ENCODE data around the gene MICOS13.

MICOS13 gene

DNA sequence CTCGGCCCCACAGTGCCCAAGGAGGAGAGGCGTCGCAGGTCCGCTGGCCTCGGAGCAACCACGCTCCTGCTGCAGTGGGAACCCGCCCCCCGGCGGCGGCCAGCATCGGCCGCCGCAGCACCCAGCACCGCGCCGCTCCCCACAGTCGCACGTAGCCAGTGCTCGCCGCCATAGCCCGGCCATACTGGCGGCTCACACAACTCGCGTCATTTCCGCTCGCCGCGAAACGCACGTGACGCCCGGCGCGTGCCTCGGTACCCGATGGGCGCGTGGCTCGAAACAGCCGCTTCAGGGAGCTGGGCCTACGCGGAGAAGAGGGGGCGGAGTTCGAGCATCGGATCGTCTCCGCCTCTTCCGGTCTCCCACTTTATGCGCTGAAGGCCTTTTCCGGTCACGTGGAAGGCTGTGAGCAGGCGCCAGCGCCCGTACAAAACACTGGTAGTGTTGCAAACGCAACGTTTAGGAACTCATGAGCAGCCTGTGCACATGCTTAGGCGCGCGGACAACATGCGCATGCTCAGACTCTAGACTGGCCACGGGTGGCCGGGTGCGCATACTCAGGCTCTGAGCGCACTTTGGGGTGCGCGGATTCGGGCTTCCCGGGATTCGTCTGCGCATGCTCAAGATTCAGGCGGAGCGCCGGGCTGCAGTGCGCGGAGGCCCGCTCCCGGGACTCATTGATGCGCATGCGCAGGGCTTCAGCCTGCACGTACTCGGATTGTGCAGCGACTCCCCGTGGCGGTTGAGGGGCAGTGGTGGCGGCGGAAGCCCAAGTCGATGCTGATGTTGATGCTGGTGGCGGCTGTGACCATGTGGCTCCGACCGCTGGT, 39.9 kb upstream of the MICOS13 start, which contains the start of the genes CATSPERD and LONP1 (continued):
- TF ChIP-seq, protein P1, sequence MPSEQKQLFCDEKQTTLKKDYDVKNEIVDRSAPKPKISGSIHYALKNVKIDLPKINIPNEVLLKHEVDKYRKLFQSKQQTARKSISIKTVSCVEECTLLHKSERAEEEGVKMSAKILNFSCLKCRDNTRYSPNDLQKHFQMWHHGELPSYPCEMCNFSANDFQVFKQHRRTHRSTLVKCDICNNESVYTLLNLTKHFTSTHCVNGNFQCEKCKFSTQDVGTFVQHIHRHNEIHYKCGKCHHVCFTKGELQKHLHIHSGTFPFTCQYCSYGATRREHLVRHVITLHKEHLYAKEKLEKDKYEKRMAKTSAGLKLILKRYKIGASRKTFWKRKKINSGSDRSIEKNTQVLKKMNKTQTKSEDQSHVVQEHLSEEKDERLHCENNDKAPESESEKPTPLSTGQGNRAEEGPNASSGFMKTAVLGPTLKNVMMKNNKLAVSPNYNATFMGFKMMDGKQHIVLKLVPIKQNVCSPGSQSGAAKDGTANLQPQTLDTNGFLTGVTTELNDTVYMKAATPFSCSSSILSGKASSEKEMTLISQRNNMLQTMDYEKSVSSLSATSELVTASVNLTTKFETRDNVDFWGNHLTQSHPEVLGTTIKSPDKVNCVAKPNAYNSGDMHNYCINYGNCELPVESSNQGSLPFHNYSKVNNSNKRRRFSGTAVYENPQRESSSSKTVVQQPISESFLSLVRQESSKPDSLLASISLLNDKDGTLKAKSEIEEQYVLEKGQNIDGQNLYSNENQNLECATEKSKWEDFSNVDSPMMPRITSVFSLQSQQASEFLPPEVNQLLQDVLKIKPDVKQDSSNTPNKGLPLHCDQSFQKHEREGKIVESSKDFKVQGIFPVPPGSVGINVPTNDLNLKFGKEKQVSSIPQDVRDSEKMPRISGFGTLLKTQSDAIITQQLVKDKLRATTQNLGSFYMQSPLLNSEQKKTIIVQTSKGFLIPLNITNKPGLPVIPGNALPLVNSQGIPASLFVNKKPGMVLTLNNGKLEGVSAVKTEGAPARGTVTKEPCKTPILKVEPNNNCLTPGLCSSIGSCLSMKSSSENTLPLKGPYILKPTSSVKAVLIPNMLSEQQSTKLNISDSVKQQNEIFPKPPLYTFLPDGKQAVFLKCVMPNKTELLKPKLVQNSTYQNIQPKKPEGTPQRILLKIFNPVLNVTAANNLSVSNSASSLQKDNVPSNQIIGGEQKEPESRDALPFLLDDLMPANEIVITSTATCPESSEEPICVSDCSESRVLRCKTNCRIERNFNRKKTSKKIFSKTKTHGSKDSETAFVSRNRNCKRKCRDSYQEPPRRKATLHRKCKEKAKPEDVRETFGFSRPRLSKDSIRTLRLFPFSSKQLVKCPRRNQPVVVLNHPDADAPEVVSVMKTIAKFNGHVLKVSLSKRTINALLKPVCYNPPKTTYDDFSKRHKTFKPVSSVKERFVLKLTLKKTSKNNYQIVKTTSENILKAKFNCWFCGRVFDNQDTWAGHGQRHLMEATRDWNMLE (tag by site-specific recombination; conservative IDR thresholded peaks at IDR 0.05; ENCODE audit: low read depth) = peak; percentile 73
- peak; percentile 90 for TF ChIP-seq SP2 (tag by site-specific recombination; IDR thresholded peaks at IDR 0.05)
- no peak for TF ChIP-seq ZNF768 (tag by site-specific recombination; IDR thresholded peaks at IDR 0.05)
- TF ChIP-seq, protein P2, sequence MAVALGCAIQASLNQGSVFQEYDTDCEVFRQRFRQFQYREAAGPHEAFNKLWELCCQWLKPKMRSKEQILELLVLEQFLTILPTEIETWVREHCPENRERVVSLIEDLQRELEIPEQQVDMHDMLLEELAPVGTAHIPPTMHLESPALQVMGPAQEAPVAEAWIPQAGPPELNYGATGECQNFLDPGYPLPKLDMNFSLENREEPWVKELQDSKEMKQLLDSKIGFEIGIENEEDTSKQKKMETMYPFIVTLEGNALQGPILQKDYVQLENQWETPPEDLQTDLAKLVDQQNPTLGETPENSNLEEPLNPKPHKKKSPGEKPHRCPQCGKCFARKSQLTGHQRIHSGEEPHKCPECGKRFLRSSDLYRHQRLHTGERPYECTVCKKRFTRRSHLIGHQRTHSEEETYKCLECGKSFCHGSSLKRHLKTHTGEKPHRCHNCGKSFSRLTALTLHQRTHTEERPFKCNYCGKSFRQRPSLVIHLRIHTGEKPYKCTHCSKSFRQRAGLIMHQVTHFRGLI (tag by site-specific recombination; IDR thresholded peaks at IDR 0.05) = peak; percentile 77
- TF ChIP-seq, protein P3, sequence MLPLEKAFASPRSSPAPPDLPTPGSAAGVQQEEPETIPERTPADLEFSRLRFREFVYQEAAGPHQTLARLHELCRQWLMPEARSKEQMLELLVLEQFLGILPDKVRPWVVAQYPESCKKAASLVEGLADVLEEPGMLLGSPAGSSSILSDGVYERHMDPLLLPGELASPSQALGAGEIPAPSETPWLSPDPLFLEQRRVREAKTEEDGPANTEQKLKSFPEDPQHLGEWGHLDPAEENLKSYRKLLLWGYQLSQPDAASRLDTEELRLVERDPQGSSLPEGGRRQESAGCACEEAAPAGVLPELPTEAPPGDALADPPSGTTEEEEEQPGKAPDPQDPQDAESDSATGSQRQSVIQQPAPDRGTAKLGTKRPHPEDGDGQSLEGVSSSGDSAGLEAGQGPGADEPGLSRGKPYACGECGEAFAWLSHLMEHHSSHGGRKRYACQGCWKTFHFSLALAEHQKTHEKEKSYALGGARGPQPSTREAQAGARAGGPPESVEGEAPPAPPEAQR (tag by site-specific recombination; IDR thresholded peaks at IDR 0.05) = no peak
- TF ChIP-seq, protein P4, sequence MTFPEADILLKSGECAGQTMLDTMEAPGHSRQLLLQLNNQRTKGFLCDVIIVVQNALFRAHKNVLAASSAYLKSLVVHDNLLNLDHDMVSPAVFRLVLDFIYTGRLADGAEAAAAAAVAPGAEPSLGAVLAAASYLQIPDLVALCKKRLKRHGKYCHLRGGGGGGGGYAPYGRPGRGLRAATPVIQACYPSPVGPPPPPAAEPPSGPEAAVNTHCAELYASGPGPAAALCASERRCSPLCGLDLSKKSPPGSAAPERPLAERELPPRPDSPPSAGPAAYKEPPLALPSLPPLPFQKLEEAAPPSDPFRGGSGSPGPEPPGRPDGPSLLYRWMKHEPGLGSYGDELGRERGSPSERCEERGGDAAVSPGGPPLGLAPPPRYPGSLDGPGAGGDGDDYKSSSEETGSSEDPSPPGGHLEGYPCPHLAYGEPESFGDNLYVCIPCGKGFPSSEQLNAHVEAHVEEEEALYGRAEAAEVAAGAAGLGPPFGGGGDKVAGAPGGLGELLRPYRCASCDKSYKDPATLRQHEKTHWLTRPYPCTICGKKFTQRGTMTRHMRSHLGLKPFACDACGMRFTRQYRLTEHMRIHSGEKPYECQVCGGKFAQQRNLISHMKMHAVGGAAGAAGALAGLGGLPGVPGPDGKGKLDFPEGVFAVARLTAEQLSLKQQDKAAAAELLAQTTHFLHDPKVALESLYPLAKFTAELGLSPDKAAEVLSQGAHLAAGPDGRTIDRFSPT (tag by site-specific recombination; IDR thresholded peaks at IDR 0.05) = peak; percentile 73; the same call in 1 of the 2 replicates
- TF ChIP-seq MEIS1 (CRISPR knock-in tag; IDR thresholded peaks at IDR 0.05; ENCODE audit: borderline replicate concordance) = no peak
- TF ChIP-seq ZNF571 (tag by site-specific recombination; IDR thresholded peaks at IDR 0.05) = no peak
- TF ChIP-seq, protein P5, sequence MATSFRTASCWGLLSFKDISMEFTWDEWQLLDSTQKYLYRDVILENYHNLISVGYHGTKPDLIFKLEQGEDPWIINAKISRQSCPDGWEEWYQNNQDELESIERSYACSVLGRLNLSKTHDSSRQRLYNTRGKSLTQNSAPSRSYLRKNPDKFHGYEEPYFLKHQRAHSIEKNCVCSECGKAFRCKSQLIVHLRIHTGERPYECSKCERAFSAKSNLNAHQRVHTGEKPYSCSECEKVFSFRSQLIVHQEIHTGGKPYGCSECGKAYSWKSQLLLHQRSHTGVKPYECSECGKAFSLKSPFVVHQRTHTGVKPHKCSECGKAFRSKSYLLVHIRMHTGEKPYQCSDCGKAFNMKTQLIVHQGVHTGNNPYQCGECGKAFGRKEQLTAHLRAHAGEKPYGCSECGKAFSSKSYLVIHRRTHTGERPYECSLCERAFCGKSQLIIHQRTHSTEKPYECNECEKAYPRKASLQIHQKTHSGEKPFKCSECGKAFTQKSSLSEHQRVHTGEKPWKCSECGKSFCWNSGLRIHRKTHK (tag by site-specific recombination; IDR thresholded peaks at IDR 0.05) = no peak
- TF ChIP-seq, protein P6, sequence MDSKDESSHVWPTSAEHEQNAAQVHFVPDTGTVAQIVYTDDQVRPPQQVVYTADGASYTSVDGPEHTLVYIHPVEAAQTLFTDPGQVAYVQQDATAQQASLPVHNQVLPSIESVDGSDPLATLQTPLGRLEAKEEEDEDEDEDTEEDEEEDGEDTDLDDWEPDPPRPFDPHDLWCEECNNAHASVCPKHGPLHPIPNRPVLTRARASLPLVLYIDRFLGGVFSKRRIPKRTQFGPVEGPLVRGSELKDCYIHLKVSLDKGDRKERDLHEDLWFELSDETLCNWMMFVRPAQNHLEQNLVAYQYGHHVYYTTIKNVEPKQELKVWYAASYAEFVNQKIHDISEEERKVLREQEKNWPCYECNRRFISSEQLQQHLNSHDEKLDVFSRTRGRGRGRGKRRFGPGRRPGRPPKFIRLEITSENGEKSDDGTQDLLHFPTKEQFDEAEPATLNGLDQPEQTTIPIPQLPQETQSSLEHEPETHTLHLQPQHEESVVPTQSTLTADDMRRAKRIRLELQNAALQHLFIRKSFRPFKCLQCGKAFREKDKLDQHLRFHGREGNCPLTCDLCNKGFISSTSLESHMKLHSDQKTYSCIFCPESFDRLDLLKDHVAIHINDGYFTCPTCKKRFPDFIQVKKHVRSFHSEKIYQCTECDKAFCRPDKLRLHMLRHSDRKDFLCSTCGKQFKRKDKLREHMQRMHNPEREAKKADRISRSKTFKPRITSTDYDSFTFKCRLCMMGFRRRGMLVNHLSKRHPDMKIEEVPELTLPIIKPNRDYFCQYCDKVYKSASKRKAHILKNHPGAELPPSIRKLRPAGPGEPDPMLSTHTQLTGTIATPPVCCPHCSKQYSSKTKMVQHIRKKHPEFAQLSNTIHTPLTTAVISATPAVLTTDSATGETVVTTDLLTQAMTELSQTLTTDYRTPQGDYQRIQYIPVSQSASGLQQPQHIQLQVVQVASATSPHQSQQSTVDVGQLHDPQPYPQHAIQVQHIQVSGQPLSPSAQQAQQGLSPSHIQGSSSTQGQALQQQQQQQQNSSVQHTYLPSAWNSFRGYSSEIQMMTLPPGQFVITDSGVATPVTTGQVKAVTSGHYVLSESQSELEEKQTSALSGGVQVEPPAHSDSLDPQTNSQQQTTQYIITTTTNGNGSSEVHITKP (tag by site-specific recombination; IDR thresholded peaks at IDR 0.05) = no peak
- TF ChIP-seq YY2 (tag by site-specific recombination; IDR thresholded peaks at IDR 0.05) = peak; percentile 97
- peak; percentile 87 for TF ChIP-seq ZBTB8A (tag by site-specific recombination; IDR thresholded peaks at IDR 0.05)
- TF ChIP-seq KLF1 (tag by site-specific recombination; IDR thresholded peaks at IDR 0.05) = no peak
- no peak for TF ChIP-seq ZNF837 (tag by site-specific recombination; IDR thresholded peaks at IDR 0.05)
- TF ChIP-seq ZNF544 (tag by site-specific recombination; IDR thresholded peaks at IDR 0.05) = no peak
- no peak for TF ChIP-seq ZNF302 (tag by site-specific recombination; IDR thresholded peaks at IDR 0.05; ENCODE audit: low read depth)
- TF ChIP-seq, protein P7, sequence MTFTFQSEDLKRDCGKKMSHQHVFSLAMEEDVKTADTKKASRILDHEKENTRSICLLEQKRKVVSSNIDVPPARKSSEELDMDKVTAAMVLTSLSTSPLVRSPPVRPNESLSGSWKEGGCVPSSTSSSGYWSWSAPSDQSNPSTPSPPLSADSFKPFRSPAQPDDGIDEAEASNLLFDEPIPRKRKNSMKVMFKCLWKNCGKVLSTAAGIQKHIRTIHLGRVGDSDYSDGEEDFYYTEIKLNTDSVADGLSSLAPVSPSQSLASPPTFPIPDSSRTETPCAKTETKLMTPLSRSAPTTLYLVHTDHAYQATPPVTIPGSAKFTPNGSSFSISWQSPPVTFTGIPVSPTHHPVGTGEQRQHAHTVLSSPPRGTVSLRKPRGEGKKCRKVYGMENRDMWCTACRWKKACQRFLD (tag by site-specific recombination; IDR thresholded peaks at IDR 0.05) = no peak
- no peak for TF ChIP-seq ZNF23 (tag by site-specific recombination; IDR thresholded peaks at IDR 0.05; ENCODE audit: borderline replicate concordance)
- TF ChIP-seq ZNF76 (tag by site-specific recombination; IDR thresholded peaks at IDR 0.05; ENCODE audit: borderline replicate concordance, low read depth) = peak; percentile 55
- TF ChIP-seq ZNF133 (tag by site-specific recombination; IDR thresholded peaks at IDR 0.05) = no peak
- no peak for TF ChIP-seq ZFP41 (tag by site-specific recombination; IDR thresholded peaks at IDR 0.05; ENCODE audit: borderline replicate concordance)

All from HEK293 (cell line).